NCI-H2107 (cell line): ENCODE data around the gene DNAH7.
"Not testable (repeated sequence)": the region's sequence is repeated elsewhere in the genome, so short reads cannot be mapped to it uniquely, and the experiment has no call there.

Experiments used
- DNase-seq: peaks from one replicate; lab custom pipeline; 2025; lab: John Stamatoyannopoulos, UW

DNAH7 gene

DNA sequence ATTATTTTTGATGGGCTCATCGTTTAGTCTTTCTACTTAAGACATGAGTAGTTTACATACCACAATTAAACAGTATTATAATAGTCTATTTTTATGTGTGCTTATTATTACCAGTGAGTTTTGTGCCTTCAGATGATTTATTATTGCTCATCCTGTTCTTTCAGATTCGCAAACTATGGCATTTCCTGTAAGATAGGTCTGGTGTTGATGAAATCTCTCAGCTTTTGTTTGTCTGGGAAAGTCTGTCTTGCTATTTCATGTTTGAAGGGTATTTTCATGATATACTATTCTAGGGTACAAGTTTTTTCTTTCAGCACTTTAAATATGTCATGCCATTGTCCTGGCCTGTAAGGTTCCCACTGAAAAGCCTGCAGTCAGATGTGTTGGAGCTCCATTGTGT, 101.3 kb downstream of the DNAH7 start:
- no peak for DNase-seq

DNA sequence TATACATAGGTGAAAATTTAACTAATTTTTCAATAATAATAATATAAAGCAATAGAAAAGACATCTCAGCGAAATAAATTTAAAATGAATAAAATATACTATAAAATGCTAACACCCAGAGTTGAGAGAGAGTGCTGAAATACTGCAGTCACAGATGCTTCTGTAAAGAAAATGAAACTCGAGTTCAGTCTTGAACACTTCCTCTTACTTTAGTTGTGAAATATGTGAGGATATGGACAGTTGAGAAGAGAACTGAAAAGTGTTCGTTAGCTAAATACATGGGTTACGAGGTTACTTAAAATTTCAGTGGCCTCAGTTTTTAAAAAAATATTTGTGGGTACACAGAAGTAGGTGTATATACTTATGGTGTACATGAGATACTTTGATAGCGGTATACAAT, 106.8 kb downstream of the DNAH7 start:
- DNase-seq, result no peak

DNA sequence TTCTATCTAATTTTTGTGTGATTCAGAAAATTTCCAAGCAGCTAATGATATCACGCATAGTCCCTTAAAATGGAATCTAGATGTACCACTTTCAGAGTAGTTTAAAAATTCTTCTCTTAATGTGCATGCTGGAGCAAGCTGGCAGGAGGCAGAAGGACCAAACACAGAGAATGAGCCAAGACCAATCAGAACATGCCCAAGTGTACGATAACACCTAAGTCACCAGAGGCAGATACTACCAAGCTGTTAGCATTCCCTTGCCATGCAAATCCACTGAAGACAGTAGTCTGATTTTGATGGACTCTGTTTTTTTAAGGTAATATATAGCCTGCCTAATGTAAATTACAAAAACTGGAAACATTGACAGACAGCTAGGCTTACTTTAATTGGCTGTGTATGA, 109.3 kb downstream of the DNAH7 start:
- no peak for DNase-seq

DNA sequence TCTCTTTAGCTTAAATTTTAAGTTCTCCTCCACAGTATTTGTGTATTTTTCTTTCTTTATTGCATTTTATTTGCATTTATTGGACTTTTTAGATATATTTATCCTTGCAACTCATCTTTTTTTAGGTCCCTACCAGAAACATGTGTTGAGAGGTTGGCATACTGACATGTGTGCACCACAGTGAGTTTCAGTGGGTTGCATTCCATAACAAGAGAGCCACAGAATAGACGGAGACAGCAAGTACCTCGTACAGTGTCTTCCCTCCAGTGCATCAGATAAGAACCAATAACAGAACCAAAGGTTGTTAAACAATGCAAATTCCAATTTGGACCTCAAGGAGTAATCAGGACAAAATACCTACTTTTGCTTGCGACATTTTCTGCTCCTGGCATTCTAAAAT, 111.9 kb downstream of the DNAH7 start:
- no peak for DNase-seq

DNA sequence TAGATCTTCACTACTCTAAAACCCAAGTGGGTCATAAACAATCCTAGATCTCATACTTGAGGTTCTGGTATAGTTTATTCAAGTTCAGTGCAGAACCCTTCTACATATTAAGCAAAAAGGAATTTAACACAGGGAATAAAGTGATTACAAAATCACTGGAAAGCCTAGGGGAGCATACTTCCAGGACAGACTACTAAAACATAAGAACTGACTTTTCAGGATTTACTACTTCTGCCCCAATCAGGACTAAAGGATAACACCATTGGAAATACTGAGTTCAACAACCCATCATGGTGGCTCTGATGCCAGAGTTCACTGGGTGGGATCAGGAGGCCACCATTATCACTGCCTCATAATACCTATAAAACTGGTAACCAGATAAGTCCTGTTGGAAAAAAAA, 123.6 kb downstream of the DNAH7 start:
- no peak for DNase-seq

DNA sequence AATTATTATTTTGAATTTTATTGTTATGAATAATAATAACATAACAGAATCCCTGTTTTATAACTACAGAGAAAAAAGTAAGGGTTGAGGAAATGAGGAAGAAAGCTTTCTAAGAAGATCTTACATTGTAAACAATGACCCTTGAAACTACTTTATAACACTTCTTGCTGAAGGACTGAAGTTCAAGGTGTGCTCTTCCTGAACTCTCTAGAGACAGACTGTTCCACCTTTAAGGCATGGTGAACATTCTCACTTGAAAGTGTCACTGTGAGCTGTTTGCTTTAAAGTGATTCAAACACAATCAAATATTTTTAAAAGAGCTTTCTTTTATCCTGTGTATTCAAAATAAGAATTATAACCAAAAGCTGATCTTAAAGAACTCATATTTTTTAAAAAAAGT, 131.5 kb downstream of the DNAH7 start:
- no peak for DNase-seq

DNA sequence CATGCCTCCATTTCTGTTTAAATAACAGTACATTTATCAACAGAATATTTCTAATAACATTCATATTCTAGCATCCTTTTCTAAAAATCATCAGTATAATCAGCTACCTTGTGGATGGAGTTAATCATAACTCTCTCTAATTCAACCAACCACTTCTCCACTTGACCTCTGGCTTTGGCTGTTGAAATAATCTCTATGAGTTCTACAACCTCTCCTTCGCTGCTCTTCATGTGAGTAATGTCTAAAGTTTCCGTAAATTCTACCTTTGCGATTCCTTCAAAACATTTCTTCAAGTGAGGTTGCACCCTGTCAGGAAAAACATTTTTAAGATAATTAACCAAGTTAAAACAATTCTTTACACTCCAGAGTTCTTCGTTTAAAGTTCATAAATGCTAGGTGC, 134.2 kb downstream of the DNAH7 start:
- no peak for DNase-seq

DNA sequence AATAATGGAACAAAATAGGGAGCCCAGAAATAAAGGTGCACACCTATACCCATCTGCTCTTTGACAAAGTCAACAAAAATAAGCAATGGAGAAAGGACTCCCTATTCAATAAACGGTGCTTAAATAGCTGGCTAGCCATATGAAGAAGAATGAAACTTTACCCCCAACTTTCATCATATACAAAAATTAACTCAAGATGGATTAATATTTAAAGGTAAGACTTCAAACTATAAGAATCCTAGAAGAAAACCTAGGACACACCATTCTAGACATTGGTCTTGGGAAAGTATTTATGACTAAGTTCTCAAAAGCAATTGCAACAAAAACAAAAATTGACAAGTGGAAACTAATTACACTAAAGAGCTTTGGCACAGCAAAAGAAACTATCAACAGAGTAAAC, 139.1 kb downstream of the DNAH7 start:
- no peak for DNase-seq

DNA sequence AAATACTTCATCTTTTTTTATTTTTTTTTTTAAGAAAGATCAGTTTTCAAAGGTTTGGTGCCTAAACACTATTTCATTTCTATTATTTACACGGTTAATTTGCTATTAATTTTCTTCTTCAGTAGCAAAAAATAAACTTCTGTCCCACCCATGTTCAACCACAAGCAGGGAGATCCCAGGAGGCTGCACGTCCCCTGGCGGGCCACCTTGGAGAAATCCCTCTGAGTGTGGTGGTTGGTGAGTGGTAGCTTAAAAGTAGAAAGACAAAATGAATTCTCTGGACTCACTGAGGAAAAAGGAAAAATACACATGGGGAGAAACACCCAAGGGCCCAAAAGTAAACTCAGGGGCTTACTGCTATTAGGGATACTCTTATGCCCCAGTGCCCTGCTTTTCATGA, 143.5 kb downstream of the DNAH7 start:
- no peak for DNase-seq

DNA sequence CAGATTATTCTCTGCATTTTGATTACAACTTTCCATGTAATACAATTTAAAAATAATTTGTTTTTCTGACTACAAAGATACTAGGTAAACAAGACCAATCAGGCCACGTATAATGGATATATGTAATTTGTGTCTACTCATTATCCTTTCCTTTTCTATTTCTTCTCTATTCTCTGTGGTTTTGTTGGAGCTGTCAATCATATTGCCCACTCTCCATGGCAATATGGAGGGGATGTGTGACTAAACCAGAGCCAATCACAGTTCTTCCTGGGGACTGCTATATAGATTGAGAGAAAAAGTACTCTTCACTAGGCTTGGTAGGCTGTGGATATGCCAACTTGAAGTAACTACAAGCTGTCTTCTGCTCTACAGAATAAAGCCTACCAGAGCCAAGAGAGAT, 144.7 kb downstream of the DNAH7 start:
- DNase-seq, result no peak

DNA sequence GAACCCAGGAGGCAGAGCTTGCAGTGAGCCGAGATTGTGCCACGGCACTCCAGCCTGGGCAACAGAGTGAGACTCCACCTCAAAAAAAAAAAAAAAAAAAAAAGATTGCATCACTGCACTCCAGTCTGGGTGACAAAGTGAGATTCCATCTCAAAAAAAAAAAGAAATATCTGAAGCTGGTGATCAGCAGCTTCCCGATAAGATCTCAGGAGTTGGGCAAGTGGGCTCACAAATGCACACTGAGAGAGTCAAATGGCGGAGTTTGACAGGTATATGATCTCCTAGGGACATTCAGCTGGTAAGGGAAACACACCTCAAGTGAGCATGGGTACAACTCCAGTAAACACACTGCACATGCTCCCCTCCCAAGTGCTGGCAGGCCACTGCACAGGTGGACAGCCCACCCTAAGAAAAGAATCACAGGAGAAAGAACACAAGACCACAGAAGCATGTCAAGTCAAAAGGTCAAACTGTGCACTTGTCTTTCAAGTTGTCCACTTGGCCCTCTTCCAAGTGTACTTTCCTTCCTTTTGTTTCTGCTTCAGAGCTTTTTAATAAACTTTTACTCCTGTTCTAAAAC, 151.5 kb downstream of the DNAH7 start:
- DNase-seq, result not testable (repeated sequence)

DNA sequence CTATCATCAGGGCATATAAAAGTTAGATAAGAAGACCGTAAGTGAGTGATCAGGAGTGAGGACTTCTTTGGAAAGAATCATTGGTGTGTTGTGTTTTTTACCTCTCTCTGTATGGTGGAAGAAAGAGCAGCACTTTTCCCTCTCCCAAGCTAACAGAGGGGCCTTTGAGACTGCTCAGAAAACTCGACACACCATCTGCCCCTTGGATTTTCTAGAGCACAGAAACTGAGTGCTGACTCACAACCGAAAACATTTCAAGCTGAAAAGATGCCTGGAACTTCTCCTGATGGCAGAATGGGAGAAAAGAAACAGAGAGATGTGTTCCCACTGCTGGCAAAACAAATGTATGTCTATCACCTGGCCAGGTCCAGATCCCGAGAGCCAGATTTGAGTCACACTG, 156.6 kb downstream of the DNAH7 start:
- DNase-seq, result no peak

DNA sequence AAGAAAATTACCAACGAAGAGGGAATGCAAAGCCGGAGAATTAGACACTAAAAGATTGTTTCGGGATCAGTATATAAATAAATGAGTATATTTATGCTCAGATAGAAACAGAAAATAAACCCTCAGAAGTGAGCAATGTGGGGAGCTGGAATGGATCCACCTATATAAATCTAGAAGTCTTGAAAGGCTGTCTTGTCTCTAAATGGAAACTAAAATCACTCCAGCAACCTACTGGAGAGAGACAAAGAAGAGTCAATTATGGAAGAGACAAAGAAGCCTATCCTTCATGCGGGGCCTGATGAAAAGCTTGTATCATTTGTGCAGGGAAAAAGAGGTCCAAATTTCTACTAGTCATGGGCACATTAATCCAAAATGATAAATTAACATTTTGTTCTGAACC, 158.1 kb downstream of the DNAH7 start:
- DNase-seq, result no peak

DNA sequence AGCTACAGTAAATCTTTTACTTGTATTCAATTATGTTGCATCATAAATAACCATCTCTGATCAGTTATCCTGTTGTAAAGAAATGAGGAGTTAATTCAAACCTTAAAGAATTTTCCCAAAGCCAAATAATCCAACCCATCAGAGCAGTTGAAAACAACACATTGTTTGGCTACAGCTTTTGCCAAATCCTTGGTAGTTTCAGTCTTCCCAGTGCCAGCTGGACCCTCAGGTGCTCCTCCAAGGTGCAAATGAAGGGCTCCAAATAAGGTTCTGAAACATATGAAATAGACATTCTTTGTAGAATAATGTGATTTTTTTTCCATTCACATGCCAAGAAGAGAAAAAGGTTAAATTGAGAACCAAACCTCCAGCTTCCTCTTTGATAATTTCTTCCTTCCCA, 158.7 kb downstream of the DNAH7 start:
- DNase-seq, result no peak

DNA sequence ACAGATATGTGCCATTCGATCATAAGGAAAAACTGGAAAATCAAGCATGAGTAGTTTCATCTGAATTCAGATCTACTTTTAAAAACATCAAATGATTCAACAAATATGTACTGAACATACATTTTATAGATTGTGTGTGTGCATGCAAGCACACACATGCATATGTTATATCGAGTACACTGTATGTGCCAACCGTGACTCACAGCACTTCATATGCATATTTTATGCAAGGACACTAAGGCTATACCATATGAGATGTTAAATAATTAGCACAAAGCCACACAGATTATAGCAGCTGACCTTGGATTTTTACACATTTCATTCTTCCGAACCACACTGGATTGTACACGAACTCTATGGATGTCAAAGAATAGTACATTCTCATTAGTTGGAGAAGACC, 161.2 kb downstream of the DNAH7 start:
- DNase-seq, result no peak

DNA sequence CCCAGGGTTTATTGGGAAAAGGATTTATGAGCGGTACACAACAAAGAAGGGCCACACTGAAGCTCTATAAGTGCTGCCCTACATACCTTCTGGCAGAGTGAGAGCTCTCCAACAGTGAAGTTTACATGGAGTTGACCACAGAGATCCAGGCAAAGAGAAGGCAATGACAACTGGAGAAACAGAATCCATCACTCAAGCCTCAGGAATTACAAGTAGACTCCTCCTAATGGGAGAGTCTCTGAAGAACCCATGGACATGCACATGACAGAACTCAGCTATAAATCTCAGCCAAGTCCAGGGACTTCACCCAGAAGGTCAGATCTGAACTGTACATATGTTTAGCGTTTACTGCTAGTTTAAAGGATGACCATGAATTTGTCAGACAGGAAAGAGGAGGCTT, 164.7 kb downstream of the DNAH7 start:
- no peak for DNase-seq

DNA sequence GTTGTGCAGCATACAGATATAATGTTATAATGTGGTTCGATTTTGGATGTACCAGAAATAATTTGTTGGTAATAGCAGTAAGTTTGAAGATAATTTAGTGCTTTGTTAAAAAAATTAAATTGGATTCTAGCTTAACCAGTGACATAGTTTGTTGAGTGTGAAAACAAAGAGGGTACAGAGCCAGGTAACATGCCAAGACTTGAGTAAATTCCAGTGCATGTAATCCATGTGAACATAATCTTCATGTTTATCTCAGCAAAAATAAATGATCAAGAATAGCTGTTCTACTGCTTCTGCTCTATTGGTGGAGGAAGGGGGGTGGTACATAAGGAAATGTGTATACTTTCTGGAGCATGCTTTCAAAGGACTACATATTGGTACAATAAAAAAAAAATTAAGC, 165.8 kb downstream of the DNAH7 start:
- DNase-seq, result no peak

DNA sequence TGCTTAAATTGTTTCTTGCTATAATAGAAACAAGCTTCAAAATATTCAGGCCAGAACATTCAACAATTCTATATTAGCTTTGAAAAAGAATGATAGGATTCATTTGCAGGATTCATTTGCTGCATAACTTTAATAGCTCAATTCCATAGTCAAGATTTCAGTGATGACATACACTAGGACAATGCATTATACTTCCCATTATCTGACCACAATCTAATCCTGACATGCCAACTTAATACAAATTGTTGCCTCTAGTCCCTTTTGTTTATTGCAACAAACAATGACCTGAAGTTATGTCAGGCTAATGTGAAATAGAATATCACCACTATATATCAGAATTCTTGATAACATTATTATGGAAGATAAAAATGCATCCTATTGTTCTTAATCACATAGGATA, 169.4 kb downstream of the DNAH7 start:
- no peak for DNase-seq

DNA sequence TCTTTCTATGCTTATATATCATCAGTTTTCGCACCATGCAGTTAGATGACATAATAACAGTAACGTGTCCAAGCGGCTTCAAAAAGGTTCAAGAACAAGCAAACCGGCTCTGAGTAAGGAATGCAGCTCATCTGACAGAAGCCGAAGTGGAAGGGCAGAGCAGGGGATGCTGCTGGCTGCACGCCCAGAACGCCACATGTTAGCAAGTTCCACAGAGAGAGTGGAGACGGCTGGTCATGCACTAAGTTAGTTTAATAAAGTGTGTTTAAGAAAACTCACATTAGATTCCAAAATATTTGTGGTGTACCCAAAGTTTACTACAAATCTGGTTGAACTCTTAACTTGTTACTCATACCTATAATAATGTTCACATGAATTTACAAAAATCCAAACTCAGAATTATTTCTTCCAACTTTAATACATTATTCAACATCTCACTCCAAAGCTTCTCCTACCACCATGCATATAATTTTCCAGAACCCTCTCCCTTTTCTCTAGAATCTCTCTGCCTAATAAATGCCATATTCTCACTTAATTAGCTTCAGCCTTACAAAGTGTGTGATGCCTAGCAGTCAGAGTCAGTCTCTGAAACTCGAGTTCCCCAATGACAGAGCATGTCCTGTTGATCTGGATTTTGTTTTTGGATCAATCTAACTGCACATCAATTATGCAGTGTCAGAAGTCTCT, 170.0 kb downstream of the DNAH7 start:
- DNase-seq, result no peak

DNA sequence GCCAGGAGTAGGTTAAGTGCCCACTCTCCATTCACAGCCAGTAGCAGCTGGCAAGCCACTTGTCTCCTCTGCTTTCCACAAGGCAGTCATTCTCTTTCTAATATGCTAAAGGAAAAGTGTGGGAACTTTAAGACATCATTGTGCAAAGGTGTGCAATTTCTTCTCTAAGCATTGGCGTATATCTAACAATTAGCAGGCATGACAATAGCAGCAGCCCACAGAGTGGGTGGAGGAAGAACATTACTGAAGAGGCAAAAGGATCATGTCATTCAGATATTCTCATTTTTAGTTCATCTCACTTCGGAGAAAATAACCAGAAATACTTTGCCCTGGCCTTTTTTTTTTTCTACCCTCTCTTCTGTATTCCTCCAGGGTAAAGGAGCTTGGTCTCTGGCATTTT, 177.6 kb downstream of the DNAH7 start:
- no peak for DNase-seq

DNA sequence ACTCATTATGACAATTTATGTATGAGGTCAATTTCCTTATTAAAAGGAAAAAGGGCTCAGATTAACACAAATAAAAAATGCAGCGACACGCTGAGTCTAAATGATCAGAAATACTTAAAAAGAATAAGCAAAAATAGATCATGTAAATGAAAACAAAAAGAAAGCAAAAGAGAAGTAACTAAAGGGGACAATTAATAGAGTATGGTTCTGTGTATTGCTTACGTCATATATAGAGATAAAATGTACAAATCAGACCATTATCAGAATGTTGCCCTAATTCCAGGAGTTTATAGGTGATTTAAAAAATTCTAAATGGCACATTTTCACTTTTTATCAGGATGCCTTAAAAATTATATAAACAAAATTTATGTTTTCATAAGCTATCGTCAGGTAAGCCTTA, 189.5 kb downstream of the DNAH7 start:
- DNase-seq, result no peak

DNA sequence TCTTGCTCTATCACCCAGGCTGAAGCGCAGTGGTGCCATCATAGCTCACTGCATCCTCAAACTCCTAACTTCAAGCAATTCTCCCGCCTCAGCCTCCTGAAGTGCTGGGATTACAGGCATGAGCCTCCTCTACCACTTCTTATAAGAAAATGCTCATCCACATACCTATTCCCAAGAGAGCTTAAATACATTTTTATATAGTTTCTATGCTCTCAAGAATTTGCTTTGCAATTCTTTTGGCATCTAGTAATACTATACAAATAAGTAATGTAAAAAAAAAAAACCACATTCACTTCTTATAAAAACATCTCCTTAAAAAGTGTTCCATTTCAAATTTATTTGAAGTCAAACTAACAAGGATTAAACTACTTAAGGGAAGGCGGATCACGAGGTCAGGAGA, 197.3 kb downstream of the DNAH7 start:
- no peak for DNase-seq

DNA sequence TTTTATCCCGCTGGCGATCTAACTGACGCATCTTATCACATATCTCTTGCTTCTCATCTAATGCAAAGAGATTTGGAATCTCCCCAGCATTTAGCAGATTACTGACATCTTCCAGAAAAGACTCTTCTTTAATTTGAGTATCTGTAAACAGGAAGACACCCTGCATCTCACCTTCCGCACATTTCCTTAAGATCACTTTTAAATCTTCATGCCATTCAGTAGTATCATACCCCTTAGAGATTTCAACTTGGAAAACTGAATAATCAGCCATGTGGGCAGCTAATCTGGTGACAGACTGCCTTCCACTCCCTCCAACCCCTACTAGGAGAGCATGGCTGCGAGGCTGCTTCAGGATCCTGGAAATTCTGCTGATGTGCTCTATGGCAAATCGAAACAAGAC, 204.3 kb downstream of the DNAH7 start:
- DNase-seq, result no peak

DNA sequence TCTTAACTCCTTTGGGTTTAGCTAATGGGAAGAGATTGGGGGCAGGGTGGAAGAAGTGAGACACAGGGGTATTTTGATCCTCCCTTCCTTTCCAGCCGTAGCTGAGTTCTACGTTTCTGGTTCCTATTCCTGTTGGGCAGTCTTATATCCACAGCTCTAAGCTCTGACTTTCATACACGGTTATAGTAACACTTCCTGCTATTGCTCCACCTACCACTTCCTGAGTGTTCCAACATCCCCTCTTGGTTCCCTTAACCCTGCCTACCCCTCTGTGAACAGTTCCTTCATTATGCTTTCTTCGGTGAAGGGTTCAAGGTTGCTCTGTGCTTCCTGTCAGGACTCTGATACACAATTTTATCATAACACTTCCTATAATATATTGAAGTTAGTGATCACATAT, 205.1 kb downstream of the DNAH7 start:
- DNase-seq, result no peak
